22Rv1 (cell line): Measurements from ENCODE around the gene TMPRSS7.

Experiments used
- CTCF ChIP-seq: fragments of 450-650 bp; IDR thresholded peaks from 2 replicates; pipeline ENCODE4 v1.5.1; 2017; ENCODE audit warnings: mild to moderate bottlenecking
- ZFX ChIP-seq: fragments of 450-650 bp; IDR thresholded peaks from 2 replicates; pipeline ENCODE4 v1.6.1; 2017; ENCODE audit warnings: antibody characterized with exemption, borderline replicate concordance

GRCh38 chr3:112027142-112027541, 7.4 kb upstream of the TMPRSS7 start:
- TF ChIP-seq CTCF (no peak), ZFX (no peak)
